ENCODE measurements around the gene FLYWCH1. TPM values are rescaled to one million over a fixed set of nuclear protein-coding genes. Genes with fewer than 3 reads are reported as not detected.

The FLYWCH1 gene
- total and polyA plus RNA-seq, 9 of the 15 experiments (the other 6 are each of a cell fraction or from before 2014, with no cell fraction given) = 0.18 to 33.6 (median 11.3) TPM

DNA sequence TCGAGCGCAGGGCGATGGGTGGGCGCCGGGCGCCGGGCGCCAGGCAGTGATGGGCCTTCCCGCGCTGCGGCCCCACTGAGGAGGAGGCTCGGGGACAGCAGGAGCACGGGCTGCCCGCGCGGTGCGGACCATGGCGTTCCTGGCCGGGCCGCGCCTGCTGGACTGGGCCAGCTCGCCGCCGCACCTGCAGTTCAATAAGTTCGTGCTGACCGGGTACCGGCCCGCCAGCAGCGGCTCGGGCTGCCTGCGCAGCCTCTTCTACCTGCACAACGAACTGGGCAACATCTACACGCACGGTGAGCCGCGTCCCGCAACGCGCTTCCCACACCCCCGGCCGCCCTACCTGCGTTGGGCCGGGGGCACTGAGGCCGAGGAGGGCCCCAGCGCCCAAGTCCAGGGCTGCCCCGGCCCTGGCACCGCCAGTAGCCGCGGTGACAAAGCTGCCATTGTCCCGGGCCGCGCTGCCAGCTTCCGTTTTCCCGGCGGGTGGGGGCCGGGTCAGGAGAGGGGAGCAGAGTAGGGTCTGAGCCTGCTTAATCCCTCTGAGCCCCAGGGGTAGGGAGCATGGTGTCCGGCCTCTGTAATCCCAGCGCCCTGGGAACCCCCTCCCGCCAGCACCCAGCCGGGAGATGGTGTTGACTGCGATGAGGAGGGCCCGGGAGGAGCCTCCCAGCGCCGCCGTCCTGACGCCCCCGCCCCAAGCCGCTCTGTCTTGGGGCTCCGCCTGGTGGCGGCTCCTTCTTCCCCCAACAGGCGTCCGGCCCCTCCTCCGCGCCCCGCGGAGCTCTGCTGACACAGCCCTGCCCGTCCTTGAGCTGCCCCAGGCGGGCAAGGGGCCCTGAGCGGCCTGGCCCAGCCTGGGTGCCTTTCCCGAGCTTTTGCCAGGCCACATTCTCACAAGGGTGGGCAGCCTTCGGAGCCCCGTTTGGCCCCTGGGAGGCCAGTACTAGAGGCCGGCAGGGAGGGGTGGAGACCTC, 58.1 kb downstream of the FLYWCH1 start (continued):
- TF ChIP-seq JUN (IDR thresholded peaks at IDR 0.05; ENCODE audit: borderline replicate concordance, low read depth, low read length) (no peak), JUN (CRISPR knock-in tag; IDR thresholded peaks at IDR 0.05; ENCODE audit: borderline replicate concordance) (no peak), FOXA3 (CRISPR knock-in tag; conservative IDR thresholded peaks at IDR 0.05 in 1 of 2, IDR thresholded peaks at IDR 0.05 in 1 of 2) (no peak; a peak in 1 of 4 replicates), HDAC2 (IDR thresholded peaks at IDR 0.05) (no peak), HOXB6 (CRISPR knock-in tag; IDR thresholded peaks at IDR 0.05; ENCODE audit: borderline replicate concordance) (no peak), KDM5B (IDR thresholded peaks at IDR 0.05; ENCODE audit: insufficient replicate concordance, low read depth, low read length) (peak; percentile 37), NFIC (IDR thresholded peaks at IDR 0.05) (0 out of 2 replicates have a peak, but pooled peaks have one; percentile 4), CXXC5 (CRISPR knock-in tag; IDR thresholded peaks at IDR 0.05) (peak; percentile 86), ATF7 (IDR thresholded peaks at IDR 0.05) (no peak), MEIS2 (IDR thresholded peaks at IDR 0.05; ENCODE audit: partially characterized antibody) (peak; percentile 25), TBL1XR1 (IDR thresholded peaks at IDR 0.05; ENCODE audit: low read length in 2 of 2) (no peak)
- TF ChIP-seq, protein P1, sequence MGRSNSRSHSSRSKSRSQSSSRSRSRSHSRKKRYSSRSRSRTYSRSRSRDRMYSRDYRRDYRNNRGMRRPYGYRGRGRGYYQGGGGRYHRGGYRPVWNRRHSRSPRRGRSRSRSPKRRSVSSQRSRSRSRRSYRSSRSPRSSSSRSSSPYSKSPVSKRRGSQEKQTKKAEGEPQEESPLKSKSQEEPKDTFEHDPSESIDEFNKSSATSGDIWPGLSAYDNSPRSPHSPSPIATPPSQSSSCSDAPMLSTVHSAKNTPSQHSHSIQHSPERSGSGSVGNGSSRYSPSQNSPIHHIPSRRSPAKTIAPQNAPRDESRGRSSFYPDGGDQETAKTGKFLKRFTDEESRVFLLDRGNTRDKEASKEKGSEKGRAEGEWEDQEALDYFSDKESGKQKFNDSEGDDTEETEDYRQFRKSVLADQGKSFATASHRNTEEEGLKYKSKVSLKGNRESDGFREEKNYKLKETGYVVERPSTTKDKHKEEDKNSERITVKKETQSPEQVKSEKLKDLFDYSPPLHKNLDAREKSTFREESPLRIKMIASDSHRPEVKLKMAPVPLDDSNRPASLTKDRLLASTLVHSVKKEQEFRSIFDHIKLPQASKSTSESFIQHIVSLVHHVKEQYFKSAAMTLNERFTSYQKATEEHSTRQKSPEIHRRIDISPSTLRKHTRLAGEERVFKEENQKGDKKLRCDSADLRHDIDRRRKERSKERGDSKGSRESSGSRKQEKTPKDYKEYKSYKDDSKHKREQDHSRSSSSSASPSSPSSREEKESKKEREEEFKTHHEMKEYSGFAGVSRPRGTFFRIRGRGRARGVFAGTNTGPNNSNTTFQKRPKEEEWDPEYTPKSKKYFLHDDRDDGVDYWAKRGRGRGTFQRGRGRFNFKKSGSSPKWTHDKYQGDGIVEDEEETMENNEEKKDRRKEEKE (IDR thresholded peaks at IDR 0.05; ENCODE audit: borderline replicate concordance in 1 of 2, control insufficient read depth in 1 of 2, low read depth in 2 of 2, low read length in 1 of 2) = no peak
- TF ChIP-seq, protein P2, sequence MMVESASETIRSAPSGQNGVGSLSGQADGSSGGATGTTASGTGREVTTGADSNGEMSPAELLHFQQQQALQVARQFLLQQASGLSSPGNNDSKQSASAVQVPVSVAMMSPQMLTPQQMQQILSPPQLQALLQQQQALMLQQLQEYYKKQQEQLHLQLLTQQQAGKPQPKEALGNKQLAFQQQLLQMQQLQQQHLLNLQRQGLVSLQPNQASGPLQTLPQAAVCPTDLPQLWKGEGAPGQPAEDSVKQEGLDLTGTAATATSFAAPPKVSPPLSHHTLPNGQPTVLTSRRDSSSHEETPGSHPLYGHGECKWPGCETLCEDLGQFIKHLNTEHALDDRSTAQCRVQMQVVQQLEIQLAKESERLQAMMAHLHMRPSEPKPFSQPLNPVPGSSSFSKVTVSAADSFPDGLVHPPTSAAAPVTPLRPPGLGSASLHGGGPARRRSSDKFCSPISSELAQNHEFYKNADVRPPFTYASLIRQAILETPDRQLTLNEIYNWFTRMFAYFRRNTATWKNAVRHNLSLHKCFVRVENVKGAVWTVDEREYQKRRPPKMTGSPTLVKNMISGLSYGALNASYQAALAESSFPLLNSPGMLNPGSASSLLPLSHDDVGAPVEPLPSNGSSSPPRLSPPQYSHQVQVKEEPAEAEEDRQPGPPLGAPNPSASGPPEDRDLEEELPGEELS (CRISPR knock-in tag; IDR thresholded peaks at IDR 0.05; ENCODE audit: borderline replicate concordance) = no peak
- TF ChIP-seq, protein P3, sequence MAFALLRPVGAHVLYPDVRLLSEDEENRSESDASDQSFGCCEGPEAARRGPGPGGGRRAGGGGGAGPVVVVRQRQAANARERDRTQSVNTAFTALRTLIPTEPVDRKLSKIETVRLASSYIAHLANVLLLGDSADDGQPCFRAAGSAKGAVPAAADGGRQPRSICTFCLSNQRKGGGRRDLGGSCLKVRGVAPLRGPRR (CRISPR knock-in tag; IDR thresholded peaks at IDR 0.05) = no peak
- TF ChIP-seq, protein P4, sequence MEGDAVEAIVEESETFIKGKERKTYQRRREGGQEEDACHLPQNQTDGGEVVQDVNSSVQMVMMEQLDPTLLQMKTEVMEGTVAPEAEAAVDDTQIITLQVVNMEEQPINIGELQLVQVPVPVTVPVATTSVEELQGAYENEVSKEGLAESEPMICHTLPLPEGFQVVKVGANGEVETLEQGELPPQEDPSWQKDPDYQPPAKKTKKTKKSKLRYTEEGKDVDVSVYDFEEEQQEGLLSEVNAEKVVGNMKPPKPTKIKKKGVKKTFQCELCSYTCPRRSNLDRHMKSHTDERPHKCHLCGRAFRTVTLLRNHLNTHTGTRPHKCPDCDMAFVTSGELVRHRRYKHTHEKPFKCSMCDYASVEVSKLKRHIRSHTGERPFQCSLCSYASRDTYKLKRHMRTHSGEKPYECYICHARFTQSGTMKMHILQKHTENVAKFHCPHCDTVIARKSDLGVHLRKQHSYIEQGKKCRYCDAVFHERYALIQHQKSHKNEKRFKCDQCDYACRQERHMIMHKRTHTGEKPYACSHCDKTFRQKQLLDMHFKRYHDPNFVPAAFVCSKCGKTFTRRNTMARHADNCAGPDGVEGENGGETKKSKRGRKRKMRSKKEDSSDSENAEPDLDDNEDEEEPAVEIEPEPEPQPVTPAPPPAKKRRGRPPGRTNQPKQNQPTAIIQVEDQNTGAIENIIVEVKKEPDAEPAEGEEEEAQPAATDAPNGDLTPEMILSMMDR (IDR thresholded peaks at IDR 0.05 in 2 of 3, conservative IDR thresholded peaks at IDR 0.05 in 1 of 3; ENCODE audit: insufficient read depth in 2 of 3, low read depth in 1 of 3, low read length in 3 of 3) = peak; percentile 75 to 92 (median 82)
- TF ChIP-seq, protein P5, sequence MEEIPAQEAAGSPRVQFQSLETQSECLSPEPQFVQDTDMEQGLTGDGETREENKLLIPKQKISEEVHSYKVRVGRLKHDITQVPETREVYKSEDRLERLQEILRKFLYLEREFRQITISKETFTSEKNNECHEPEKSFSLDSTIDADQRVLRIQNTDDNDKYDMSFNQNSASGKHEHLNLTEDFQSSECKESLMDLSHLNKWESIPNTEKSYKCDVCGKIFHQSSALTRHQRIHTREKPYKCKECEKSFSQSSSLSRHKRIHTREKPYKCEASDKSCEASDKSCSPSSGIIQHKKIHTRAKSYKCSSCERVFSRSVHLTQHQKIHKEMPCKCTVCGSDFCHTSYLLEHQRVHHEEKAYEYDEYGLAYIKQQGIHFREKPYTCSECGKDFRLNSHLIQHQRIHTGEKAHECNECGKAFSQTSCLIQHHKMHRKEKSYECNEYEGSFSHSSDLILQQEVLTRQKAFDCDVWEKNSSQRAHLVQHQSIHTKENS (CRISPR knock-in tag; IDR thresholded peaks at IDR 0.05) = no peak

Measured in K562 (cell line).